Heart left ventricle (tissue), 16 donors: ENCODE measurements around the gene SCAF4. TPM values are rescaled to one million over a fixed set of nuclear protein-coding genes. Genes with fewer than 3 reads are reported as not detected.
A peak's percentile ranks its signal among the peaks of the same experiment; 100 is the strongest.

Source experiments
- ATAC-seq, 4 donors: fragments of 200-7000 bp; cut with Tn5 transposase; one replicate each; pipeline ENCODE4 v1.9.1; 2020 to 2022; ENCODE audit warnings: moderate library complexity in 4 of 4, mild to moderate bottlenecking in 3 of 4, moderate number of reproducible peaks in 1 of 4
- DNase-seq, 5 donors: peaks; one replicate each; pipeline ENCODE4 v3.0.0-alpha.2; 2020
- H3K27ac ChIP-seq, 12 donors: fragments of 200-600 bp; sonication (generic) in 4 of 12; one replicate each; pipeline versions ENCODE4 v1.5.0 to v1.8.0; 2016 to 2022; ENCODE audit warnings: mild to moderate bottlenecking in 2 of 12
- H3K27me3 ChIP-seq, 9 donors: fragments of 200-600 bp; sonication (generic) in 2 of 9; one replicate each; pipeline versions ENCODE4 v1.5.1 to v1.8.0; 2016 to 2022; ENCODE audit warnings: mild to moderate bottlenecking in 3 of 9
- H3K36me3 ChIP-seq, 9 donors: fragments of 200-600 bp; sonication (generic) in 2 of 9; one replicate each; pipeline versions ENCODE4 v1.5.0 to v1.8.0; 2018 to 2022; ENCODE audit warnings: mild to moderate bottlenecking in 2 of 9
- H3K4me1 ChIP-seq, 12 donors: fragments of 200-600 bp; sonication (generic) in 4 of 12; one replicate each; pipeline versions ENCODE4 v1.5.0 to v1.8.0; 2016 to 2022; ENCODE audit warnings: mild to moderate bottlenecking in 3 of 12
- H3K4me3 ChIP-seq, 12 donors: fragments of 200-600 bp; sonication (generic) in 4 of 12; one replicate each; pipeline versions ENCODE4 v1.5.0 to v1.8.0; 2017 to 2022; ENCODE audit warnings: mild to moderate bottlenecking in 9 of 12, moderate library complexity in 4 of 12
- H3K9me3 ChIP-seq, 12 donors: fragments of 200-600 bp; sonication (generic) in 4 of 12; one replicate each; pipeline versions ENCODE4 v1.5.0 to v1.8.0; 2016 to 2022; ENCODE audit warnings: mild to moderate bottlenecking in 1 of 12
- CTCF ChIP-seq, 12 donors: fragments of 200-600 bp; sonication (generic) in 4 of 12; IDR thresholded peaks; one replicate each; pipeline versions ENCODE4 v1.5.0 to v1.8.0; 2018 to 2022; ENCODE audit warnings: antibody characterized with exemption in 12 of 12, mild to moderate bottlenecking in 5 of 12
- POLR2A ChIP-seq, 2 donors: fragments of 450-650 bp; IDR thresholded peaks; one replicate each; pipeline ENCODE4 v1.6.1; 2017; ENCODE audit warnings: antibody characterized with exemption in 2 of 2, mild to moderate bottlenecking in 2 of 2, moderate library complexity in 2 of 2
- WGBS, 4 donors: extraction: QIAGEN DNeasy Blood & Tissue Kit in 2 of 4; methylation state at CpG; one replicate each; pipeline versions ENCODE4 v1.1.5 to v1.1.7; 2013 to 2018; 5-methylcytosine and 5-hydroxymethylcytosine counted together
- intact Hi-C, 10 donors: fragments of 100-400 bp; cut with DNase I; formaldehyde crosslinking; loops; one replicate each; pipeline versions ENCODE4 v1.11.1 to v1.14.2; 2022
- polyA plus RNA-seq, 2 donors: library from polyadenylated mRNA; stranded (reverse); fragments of 200-250 nt; gene quantifications; one replicate each; pipeline ENCODE4 v1.2.3, GENCODE V29; 2013
- total RNA-seq, 9 donors: library from RNA; depleted of rRNA in 2 of 9; stranded (reverse); fragments of >200 nt in 2 of 9; fragmentation: NEBNext Ultra II Directional in 3 of 9; extraction: Animal tissue kit (Norgen Biotek cat#: 25700) in 3 of 9; gene quantifications; one replicate each; pipeline versions ENCODE4 v1.1.0 to v1.2.4, GENCODE V29; 2016 to 2023
- donor health status: ischemic (EF 13 %, LVEDD 7.1; RV severe dilation, severe dysfunction).
- donor health status: healthy with polysubstance abuse.
- donor health status: DM: no; HTN: yes; CAD: no.
- donor health status: DM: no; HTN: no; CAD: no.
- donor health status: ischemic (EF 25% LVEDD 6.9; RV normal size, moderate dysfunction).
- donor health status: ischemic (EF 25% LVEDD 5.7; RV mildly dilated, moderate dysfunction).
- donor health status: healthy.
- donor health status: DM: yes; HTN: yes; CAD: no.
- donor health status: ischemic (EF 35%, LVEDD 5.7; RV mildly dilated, moderate dysfunction).
- donor health status: nonischemic (EF 11% LVEDD 7.7; RV severe dilation, severe dysfunction).
- donor health status: DM: yes; HTN: yes; CAD: no.
- donor health status: PGD.
- donor health status: ischemic (EF 29% LVEDD 5.4; RV normal size, mild dysfunction).
- donor health status: nonischemic (EF 23%, LVEDD 6.1; RV moderate dilation, normal function).

Gene SCAF4
- total and polyA plus RNA-seq, 11 donors, result 7.8 to 25.8 (median 17.3) TPM

- Histone ChIP-seq H3K9me3 (no peaks in the 10 kb centered on the region), H3K27ac (no peak overlapping the region), H3K36me3 (peaks cover 0 to 71% (median 61%) of the 10 kb centered on the region in 9 donors), H3K4me3 (no peak overlapping the region), H3K4me1 (peaks cover 0 to 24% (median 0%) of the 10 kb centered on the region in 12 donors), H3K27me3 (no peaks in the 10 kb centered on the region)
- ATAC-seq (peak in 1 of 4 donors; percentile 37), DNase-seq (no peak)
- intact Hi-C loops, result no loop called here
- 82 to 86% (median 86%) methylated on average over 12 of the region's 12 CpGs for WGBS, 4 donors
- TF ChIP-seq CTCF (IDR thresholded peaks at IDR 0.05) (no peak), POLR2A (IDR thresholded peaks at IDR 0.05) (no peak)
These were observed 60.7 kb downstream of the SCAF4 start for GRCh38 chr21:31671146-31671716.

GRCh38 chr21:31670070-31670469 is 61.8 kb downstream of the SCAF4 start:
- intact Hi-C loops, result no loop called here
- TF ChIP-seq CTCF (IDR thresholded peaks at IDR 0.05) (no peak), POLR2A (IDR thresholded peaks at IDR 0.05) (no peak)
- Histone ChIP-seq H3K4me1 (peaks cover 0 to 32% (median 4%) of the 10 kb centered on the region in 12 donors), H3K9me3 (no peaks in the 10 kb centered on the region), H3K27me3 (no peaks in the 10 kb centered on the region), H3K36me3 (peaks cover 0 to 76% (median 71%) of the 10 kb centered on the region in 9 donors), H3K27ac (no peak overlapping the region), H3K4me3 (no peak overlapping the region)
- ATAC-seq, result no peak
- 76 to 83% (median 80%) methylated on average over 6 of the region's 6 CpGs for WGBS, 4 donors
- no peak for DNase-seq

GRCh38 chr21:31668651-31669491 is 63.0 kb downstream of the SCAF4 start:
- Histone ChIP-seq H3K4me3 (no peak overlapping the region), H3K36me3 (peaks cover 0 to 87% (median 75%) of the 10 kb centered on the region in 9 donors), H3K27me3 (no peaks in the 10 kb centered on the region), H3K4me1 (peaks cover 0 to 40% (median 7%) of the 10 kb centered on the region in 12 donors), H3K27ac (peak overlapping the region in 1 of 12 donors; percentile 18), H3K9me3 (no peaks in the 10 kb centered on the region)
- TF ChIP-seq POLR2A (IDR thresholded peaks at IDR 0.05) (no peak), CTCF (IDR thresholded peaks at IDR 0.05) (no peak)
- no peak for ATAC-seq
- DNase-seq, result no peak
- WGBS, 4 donors, result 78 to 91% (median 83%) methylated on average over 2 of the region's 2 CpGs
- intact Hi-C loops, result loop anchor here in 1 of 10 donors (10.0 kb wide), 1 partner anchor 596 kb away; no protein-coding TSS in a partner anchor

- intact Hi-C loops, result loop anchor here in 1 of 10 donors (10.0 kb wide), 1 partner anchor 597 kb away; no protein-coding TSS in a partner anchor
- TF ChIP-seq POLR2A (IDR thresholded peaks at IDR 0.05), result no peak
- TF ChIP-seq CTCF (IDR thresholded peaks at IDR 0.05), result no peak
- Histone ChIP-seq H3K27me3 (no peaks in the 10 kb centered on the region), H3K4me1 (peaks cover under 1 to 52% (median 12%) of the 10 kb centered on the region in 12 donors), H3K36me3 (peaks cover 0 to 93% (median 78%) of the 10 kb centered on the region in 9 donors), H3K9me3 (no peaks in the 10 kb centered on the region), H3K4me3 (no peak overlapping the region), H3K27ac (peak overlapping the region in 1 of 12 donors; percentile 18)
- DNase-seq, result no peak
- no peak for ATAC-seq
These were observed 64.3 kb downstream of the SCAF4 start for GRCh38 chr21:31667639-31668038.
